CD4-positive, alpha-beta T cell treated with Interleukin-10 for 1 hour (primary cell): ENCODE measurements around the gene DTNBP1.

Experiments
- DNase-seq: peaks from one replicate; pipeline ENCODE4 v3.0.0-alpha.2; 2020

Gene DTNBP1

GRCh38 chr6:15585760-15586214 is 77.0 kb downstream of the DTNBP1 start:
- DNase-seq, result no peak

- DNase-seq, result no peak
These were observed 80.3 kb downstream of the DTNBP1 start for GRCh38 chr6:15582499-15582898.

GRCh38 chr6:15581751-15582150 is 81.1 kb downstream of the DTNBP1 start:
- no peak for DNase-seq

- no peak for DNase-seq
These were observed 82.5 kb downstream of the DTNBP1 start for GRCh38 chr6:15580326-15580725.

GRCh38 chr6:15578716-15579391 is 84.0 kb downstream of the DTNBP1 start:
- DNase-seq, result no peak

GRCh38 chr6:15577550-15578171 is 85.2 kb downstream of the DTNBP1 start:
- DNase-seq, result no peak

- DNase-seq, result no peak
These were observed 85.7 kb downstream of the DTNBP1 start for GRCh38 chr6:15577106-15577505.

- no peak for DNase-seq
These were observed 87.3 kb downstream of the DTNBP1 start for GRCh38 chr6:15575357-15576033.

GRCh38 chr6:15574486-15574885 is 88.3 kb downstream of the DTNBP1 start:
- no peak for DNase-seq

- DNase-seq, result no peak
These were observed 88.8 kb downstream of the DTNBP1 start for GRCh38 chr6:15574023-15574422.

GRCh38 chr6:15573384-15573783 is 89.4 kb downstream of the DTNBP1 start:
- no peak for DNase-seq

- DNase-seq, result no peak
These were observed 90.4 kb downstream of the DTNBP1 start for GRCh38 chr6:15572296-15573016.

- no peak for DNase-seq
These were observed 92.7 kb downstream of the DTNBP1 start for GRCh38 chr6:15570171-15570570.

GRCh38 chr6:15569035-15569995 is 93.5 kb downstream of the DTNBP1 start:
- DNase-seq, result no peak

GRCh38 chr6:15562977-15563376 is 99.9 kb downstream of the DTNBP1 start:
- no peak for DNase-seq

GRCh38 chr6:15561447-15562199 is 101.2 kb downstream of the DTNBP1 start:
- DNase-seq, result no peak

- no peak for DNase-seq
These were observed 102.1 kb downstream of the DTNBP1 start for GRCh38 chr6:15560713-15561112.

GRCh38 chr6:15557174-15557573 is 105.7 kb downstream of the DTNBP1 start:
- DNase-seq, result no peak

- no peak for DNase-seq
These were observed 106.1 kb downstream of the DTNBP1 start for GRCh38 chr6:15556711-15557110.

- no peak for DNase-seq
These were observed 107.5 kb downstream of the DTNBP1 start for GRCh38 chr6:15555101-15556038.
